Stimulated activated CD4-positive, alpha-beta T cell treated with anti-CD3 and anti-CD28 coated beads, Interleukin-1b, Interleukin-23, amount 100 ng/mL, for 24 hours (primary cell): ENCODE results near the gene OR7D2.
"Not testable (repeated sequence)": the region's sequence is repeated elsewhere in the genome, so short reads cannot be mapped to it uniquely, and the experiment has no call there.

Experiments used
- DNase-seq, 4 experiments: peaks; one replicate each; pipeline ENCODE4 v3.0.0-alpha.2; 2020; ENCODE audit warnings: low read depth in 4 of 4, low spot score in 1 of 4

Gene OR7D2

DNA sequence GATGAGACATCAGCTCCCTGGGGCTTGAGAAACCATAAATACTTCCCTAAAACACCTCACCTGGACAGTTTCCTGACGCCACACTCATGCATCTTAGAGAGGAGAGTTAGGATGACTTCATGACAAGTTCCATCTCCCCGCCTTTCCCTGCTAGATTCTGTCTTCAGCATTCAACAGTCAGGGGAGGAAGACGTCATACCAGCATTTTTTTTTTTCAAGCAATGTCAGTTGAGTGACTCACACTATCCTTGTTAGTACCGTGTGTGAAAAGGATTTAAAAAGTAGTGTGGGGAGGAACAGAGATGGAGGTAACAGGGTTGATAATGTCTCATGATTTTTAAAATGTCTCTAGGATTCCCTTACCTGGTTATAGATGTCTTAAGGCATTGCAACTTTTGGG is at the start of gene OR7D2:
OR7D2 (plus strand) TSS at position 79 of the 400 bp plus-strand sequence. CDS start 6,803 bp downstream, outside the sequence.
- no peak for DNase-seq

DNA sequence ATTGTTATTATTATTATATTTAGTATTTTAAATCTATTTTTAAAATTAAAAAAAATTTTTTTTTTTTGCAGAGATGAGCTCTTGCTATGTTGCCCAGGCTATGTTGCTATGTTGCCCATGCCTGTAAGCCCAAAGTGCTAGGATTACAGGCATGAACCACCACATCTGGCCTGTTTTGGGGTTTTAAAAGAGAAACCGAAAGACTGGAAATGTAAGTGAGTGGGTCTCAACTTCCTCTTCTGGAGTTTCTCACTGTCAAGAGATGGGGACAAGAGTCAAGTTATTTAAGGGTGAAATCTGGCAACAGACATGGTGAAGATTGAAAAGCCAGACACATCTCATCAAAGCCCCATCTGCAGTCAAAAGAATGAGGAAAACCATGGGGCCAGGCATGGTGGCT is 47.8 kb upstream of the OR7D2 start:
- DNase-seq = no peak

DNA sequence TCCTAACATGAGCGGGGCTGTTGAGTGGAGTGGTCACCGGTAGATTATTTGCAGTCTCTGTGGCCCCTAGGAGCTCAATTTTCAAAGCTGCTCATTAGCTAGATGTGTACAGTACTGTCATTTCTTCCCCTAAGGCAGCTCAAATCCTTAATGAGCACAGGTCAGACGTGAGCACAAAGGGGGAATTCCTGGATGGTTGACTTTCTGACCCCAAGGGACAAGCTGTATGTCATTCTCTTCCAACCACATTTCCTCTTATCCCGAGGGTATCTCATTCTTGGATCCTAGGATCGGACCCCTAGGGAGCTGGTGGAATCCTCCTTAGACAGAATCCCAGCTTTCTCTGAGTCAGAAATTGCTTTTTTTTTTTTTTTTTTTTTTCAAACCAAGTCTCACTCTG is 46.4 kb upstream of the OR7D2 start:
- no peak for DNase-seq

DNA sequence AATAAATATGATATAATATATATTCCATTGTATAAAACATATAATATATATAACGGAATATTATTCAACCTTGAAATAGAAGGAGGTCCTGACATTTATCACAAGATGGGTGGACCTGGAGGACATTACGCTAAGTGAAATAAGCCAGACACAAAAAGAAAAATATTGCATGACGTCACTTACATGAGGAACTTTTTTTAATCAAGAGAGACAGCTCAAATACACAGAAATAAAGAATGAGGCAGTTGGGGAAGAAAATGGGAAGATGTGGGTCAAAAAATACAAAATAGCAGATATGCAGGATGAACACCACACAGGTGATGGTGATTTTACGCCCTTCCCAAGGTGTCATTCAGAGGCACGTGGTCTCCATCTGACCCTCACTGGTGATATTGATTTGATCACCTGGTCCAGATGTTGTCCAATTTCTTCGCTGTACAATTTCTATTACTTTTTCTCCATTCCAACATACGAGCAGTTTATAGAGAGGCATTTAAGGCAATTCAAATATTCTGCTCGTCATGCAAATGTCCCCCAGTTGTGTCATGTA is 39.1 kb upstream of the OR7D2 start:
- no peak for DNase-seq

DNA sequence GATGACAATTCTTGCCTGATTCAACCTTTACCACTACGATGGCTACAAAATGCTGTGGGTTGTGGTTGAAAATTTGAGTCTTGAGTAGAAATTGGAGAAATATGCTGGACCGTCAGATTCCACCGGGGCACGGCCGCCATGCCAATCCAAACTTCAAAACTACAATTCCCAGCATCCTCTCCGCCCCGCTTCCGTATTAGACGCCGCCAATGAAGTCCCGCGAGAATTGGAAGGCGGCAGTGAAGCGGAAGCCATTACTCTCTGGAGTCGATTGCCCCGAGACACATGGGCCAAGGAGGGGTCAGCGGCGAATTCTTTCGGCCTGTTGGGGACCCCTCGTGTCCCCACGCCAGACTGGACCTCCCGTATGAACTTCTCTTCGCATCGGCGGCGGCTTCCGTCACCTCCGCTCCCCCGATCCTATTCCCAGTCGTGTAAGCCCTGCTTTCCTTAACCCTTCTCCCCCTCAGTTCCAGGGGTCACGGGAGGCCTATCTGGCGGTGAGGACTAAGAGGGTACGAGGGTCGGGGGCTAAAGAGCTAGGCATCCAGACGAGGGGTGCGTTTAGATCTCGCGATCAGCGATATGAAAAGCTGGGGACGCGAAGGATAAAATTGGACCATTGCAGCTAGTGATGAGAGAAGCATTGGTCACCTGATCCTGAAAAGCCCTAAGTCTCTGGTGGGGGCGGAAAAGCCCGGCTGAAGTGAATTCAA is 38.5 kb upstream of the OR7D2 start, which contains the start of gene ZNF317:
ZNF317 (plus strand) TSS at position 239 of the 716 bp plus-strand sequence. CDS start 15,620 bp downstream, outside the sequence.
- peak; percentile 79 to 85 (median 84) for DNase-seq

DNA sequence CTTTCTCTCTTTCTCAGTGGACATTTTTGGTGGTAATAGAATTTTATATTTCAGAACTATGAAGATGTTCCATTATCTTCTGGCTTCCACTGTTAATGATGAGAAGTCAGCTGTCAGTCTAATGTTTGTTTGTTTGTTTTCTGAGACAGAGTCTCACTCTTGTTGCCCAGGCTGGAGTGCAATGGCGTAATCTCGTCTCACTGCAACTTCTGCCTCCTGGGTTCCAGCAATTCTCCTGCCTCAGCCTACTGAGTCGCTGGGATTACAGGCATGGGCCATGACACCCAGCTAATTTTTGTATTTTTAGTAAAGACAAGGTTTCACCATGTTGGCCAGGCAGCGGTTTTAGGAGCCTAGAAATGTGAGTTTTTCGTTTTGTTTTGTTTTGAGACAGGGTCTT is 33.9 kb upstream of the OR7D2 start:
- no peak for DNase-seq

DNA sequence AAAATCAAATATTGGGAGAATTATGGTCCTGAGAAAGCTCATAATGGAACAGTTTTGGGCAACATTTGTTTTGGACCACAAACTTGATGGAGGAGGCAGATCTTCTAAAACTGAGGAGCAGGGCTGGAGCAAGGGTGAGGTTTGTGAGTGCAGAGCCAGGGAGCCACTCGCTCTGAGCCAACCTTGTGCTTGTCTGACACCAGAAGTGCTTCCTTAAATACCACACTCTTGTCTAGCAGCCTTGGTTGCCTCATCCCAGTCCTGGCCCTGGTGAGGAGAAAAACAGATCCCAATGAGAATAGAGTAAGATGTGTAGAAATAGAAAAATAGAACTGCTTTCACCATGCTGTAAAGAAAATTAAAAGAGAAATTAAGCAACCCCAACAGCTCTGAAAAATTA is 31.9 kb upstream of the OR7D2 start:
- DNase-seq = no peak

DNA sequence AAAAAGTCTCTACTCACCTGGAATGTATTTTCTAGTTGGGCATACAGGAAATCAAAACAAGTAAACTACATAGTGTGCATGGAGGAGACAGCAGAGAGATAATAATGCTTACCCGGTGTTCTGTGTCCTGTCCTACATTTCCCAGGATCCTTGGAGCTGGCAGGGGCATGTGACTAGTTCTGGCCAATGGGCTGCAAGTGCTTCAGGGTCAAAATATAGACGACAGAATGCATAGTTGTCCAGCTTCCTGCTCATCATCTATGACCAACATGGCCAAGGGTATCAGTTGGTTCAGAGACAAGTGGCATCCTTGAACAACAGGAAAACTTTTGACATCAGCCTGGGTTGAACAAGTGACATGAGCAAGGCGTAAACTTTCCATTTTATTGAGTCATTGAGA is 30.1 kb upstream of the OR7D2 start:
- no peak for DNase-seq

DNA sequence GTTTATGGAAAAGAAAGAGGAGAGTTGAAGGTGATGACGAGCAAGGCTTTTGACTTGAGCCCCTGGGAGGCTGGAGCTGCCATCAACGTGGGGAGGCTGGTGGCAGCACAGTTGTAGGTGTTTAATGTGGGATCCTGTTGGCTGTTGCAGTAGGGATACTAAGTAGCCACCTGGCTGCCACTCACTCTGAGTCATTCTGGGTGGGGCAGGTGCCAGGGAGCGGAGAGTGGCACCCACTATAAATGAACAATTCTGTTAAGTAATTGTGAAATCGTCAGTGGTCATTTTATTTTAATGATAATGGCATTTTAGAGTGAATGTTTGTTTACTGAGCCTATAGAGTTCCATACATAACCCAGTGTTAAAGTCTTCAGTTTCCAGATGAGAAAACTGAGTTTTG is 28.8 kb upstream of the OR7D2 start:
- no peak for DNase-seq

DNA sequence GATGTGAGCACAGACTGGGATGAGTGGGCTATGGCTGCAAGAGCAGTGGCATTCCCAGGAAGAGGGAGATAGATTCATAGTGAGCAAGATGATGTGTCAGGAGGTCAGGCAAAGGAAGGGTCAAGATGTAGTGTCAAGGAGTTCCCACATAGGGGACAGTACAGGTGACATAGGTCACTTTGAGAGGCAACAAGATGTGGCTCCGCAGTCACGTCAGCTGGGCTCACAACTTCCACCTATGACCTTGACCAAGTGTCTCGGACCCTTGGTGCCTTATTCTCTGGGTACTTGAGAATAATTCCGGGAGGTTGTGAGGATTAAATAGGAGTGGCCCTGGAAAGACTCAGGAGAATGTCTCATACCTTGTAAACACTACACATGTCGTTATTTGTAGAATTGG is 28.1 kb upstream of the OR7D2 start:
- DNase-seq = no peak

DNA sequence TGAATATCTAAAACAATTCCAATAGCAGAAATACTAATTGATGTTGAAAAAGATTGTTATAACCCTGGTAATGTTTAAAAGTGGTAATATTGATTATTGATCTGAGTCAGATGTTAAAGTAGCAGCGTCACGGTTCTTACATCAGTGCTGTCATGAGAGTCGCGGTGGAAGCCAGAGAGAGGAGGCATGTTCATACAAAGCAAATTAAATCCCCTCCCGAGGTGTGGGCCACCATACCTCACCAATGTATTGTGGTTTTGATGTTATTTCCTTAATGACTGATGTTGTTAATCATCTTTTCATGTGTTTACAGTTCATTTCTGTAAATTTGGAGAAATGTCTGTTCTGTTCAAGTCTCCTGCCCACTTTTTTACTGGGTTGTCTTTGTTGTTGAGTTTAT is 27.4 kb upstream of the OR7D2 start:
- no peak for DNase-seq

DNA sequence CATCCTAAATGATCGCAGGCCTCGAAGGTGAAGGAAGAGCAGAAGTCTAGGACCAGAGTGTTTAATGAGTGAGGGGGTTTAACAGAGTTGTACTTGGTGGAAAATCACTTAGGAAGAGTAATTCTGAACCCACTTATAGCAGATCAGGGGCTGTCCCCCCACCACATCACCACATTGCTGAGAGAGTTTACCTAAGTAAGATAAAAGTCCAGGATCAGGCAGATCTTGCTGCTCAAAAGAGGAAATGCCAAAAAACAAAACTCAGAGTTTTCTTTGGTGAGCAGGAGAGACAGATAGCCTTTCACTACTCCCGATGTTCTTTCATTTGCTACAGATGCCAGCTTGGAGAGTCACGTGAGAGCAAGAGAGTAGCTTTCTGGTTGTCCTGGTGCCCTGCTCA is 23.2 kb upstream of the OR7D2 start:
- DNase-seq = no peak

DNA sequence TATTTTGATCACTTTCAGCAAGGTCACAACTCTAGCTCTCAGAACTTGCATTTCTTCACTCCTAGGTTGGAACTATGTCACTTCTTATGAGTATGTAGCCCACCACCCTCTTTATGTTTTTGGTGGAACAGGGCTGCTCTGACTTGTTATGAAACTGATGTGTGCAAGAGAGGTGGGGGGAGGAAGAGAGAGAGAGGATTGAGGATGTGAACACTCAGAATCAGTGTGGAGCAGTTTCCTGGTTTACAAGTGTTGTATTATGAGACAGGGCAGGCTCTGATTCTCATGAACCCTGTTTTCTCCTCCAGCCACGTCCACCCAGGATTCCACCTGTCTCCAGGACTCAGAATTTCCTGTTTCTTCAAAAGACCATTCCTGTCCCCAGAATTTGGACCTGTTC is 22.5 kb upstream of the OR7D2 start:
- DNase-seq = no peak

DNA sequence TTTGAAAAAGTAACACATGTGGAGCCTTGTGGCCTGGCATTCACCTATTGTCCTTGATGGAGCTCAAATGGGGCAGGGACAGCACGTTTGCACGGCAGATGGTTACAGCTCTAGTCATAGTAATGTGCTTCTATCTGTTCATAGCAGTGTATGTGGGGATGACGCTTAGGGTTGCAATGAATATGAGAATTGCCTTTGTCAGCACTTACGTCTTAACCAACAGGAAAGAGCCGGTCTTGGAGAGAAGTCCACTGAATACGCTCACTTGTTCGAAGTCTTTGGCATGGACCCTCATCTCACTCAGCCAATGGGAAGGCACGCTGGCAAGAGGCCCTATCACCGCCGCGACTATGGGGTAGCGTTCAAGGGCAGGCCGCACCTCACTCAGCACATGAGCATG is 18.9 kb upstream of the OR7D2 start:
- no peak for DNase-seq

DNA sequence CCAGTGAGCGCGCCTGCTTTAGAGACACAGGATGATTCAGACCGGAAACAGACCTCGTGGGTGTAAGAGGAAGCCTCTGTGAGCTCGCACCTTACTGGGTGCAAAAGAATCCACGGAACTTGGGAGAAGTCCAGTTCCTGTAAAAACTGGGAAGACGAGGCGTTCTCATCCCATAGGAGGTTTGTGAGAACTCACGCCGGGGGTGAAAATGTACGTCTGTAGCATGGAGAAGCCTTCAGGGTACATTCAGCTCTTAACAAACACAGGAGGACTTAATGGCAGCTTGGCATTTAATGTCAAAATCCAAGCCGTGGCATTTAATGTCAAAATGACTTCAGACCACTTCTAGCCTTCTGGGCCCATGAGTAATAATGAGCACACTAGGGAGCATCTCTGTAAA is 17.4 kb upstream of the OR7D2 start:
- DNase-seq = no peak

DNA sequence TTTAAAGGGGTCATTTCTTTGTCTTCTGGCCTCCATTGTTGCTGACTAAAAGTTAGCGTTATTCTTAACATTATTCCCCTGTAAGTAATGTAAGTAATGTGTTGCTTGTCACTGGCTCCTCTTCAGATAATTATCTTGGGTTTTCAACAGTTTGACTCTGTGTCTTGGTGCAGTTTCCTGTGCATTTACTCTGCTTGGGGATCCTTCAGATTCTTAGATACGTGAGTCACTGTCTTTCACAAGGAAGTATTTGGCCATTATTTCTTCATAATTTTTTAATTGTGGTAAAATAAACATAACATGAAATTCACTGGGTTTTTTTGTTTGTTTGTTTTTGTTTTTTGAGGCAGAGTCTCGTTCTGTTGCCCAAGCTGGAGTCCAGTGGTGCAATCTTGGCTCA is 13.5 kb upstream of the OR7D2 start:
- DNase-seq = no peak

DNA sequence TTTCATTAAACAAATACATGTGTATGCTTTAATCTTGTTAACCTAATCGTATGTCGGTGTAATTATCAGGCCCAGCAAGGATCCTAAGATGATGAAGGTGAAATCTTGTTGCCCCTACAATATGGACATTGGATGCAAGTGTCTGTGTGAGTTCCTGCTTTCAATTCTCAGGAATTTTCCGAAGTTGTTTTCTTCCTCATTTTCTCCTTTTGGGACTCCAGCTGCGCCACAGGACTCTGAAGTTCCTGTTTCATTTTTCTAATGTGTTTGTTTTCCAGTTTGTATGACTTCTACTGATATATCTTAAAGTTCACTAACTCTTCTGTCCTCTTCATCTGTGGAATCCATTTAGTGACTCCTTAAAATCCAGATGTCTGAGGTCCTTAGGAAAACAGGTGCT is 11.9 kb upstream of the OR7D2 start:
- no peak for DNase-seq

DNA sequence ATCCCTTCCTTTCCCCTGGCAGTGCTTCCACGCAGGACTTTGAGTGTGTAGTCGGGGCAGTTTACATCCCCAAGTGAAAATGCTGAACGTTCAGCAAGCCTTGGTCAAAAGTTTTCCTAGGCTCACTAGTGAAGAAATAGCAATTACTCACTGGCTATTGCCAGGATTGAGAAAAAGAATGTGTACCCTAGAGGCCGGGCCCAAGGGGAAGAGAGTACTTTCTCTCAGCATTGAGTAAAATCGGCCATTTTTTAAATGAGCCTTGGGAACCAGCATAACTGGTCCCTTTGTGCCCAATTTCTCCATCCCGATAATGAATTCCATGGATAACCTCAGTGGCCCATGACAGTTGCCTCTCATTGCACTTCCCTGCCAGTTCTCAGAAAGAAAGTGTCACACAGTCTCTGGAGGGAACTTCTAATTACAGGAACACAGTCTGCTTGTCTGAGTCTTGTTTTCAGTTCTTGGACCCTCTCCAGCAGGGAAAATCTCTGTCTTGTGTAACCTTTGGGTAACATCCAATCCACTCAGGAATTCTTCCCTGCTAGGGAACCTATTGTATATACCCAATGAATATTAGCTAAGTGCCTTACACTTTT is 7.3 kb upstream of the OR7D2 start:
- no peak for DNase-seq

DNA sequence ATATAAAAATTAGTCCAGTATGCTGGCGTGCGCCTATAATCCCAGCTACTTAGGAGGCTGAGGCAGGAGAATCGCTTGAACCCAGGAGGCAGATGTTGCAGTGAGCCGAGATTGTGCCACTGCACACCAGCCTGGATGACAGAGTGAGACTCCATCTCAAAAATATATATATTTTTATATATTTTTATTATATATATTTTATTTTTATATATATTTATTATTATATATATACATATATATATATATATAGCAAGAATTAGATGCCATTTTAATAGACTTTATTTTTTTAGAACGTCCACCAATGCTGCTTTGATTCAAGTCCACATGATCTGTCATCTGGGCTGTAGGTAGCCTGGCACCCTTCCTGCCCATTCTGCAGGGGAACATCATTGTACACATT is 3.5 kb upstream of the OR7D2 start:
- DNase-seq = no peak

DNA sequence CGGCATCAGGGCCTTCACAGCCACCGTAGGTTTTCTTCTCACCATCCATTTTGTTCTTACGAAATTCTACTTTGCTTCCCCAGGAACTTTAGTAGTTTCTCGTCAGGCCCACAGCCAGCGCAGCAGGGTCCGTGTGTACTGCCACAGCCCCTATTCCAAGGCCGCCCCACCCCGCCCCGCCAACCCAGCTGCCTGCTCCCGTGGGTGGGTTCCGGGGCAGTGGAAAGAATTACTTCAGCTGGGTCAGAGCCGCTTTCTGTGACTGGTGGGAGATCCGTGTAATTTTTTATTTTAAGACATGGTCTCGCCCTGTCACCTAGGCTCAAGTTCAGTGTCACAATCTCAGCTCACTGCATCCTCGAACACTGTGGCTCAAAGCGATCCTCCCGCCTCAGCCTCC is 4.2 kb downstream of the OR7D2 start:
- DNase-seq = no peak

DNA sequence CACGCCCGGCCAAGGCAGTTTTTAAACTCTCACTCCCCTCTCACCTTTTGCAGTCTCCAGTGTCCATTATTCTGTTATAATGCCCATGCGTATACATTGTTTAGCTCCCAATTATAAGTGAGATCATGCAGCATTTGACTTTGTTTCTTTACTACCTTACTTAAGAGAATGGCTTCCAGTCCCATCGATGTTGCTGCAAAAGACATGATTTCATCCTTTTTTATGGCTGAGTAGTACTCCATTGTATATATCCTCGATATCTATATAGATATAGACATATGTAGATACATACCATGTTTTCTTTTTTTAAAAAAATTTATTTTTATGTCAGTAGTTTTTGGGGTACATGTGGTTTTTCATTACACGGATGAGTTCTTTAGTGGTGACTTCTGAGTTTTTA is 8.4 kb downstream of the OR7D2 start:
- no peak for DNase-seq

DNA sequence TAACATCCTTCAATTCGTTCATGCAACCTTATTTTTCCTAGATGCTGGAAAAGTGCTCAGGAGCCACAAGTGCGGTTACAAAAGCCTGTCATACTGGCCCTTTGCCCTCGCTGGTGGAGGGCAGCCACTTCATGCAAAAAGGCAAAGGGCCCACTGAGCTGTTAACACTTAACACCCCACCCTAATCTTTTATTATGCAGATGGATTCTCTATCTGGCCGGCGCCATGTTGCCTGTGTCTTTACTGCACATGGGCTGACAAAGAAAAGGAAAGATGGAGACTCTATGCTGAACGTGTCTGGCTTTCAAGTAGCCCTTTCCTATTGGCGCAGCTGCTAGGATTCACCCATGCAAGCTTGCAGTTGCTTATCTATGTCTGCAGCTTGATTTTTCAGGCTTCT is 10.8 kb downstream of the OR7D2 start:
- DNase-seq = no peak

DNA sequence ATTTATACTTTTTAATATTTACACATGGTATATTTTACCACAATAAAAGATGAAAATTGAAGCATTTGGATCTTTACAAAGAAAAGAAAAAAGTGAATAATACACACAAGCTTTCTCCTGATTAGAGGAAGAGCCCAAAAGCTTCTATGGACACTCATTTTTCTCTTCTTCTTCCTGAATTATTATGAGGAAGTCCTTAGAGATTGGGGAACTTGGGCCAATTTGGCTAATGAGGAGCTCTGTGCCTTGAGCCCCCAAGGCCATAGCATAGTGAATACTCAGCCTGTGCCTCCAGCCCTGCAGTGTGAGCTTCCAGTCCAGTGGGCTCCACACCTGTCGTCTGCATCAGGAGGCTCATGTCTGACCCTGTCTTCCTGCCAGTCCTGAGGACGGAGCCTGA is 19.3 kb downstream of the OR7D2 start:
- DNase-seq = not testable (repeated sequence)
